ENCODE measurements around the gene KIAA2012.
"Not testable (repeated sequence)": the region's sequence is repeated elsewhere in the genome, so short reads cannot be mapped to it uniquely, and the experiment has no call there.

Gene KIAA2012

DNA sequence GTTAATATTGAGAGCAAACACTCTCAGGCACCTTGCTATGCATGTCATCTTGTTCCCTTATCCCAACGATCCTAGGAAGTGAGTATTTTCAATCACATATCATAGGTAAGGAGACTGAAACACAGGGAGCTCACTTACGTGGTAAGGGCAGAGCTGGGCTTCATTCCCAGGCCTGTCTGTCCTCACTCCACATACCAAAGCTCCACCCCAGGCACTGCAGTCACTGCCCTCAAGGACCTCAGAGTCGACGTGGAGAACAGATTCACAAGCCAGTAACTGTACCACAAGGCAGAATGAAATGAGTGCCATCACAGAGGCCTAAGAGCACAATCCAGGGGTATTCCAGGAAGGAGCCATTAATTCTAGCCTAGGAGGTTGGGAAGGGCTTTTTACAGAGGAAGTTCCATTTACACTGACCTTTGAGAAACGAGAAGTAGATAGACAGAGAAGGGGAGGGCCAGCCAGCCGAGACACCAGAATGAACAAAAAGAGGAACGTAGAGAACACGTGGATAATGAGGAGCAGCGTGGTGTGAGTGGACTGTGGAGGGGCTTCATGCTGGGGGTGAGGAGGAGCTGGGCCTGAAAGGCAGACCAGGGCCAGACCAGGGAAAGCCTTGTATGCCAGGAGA, 48.6 kb downstream of the KIAA2012 start:
- DNase-seq = no peak

DNA sequence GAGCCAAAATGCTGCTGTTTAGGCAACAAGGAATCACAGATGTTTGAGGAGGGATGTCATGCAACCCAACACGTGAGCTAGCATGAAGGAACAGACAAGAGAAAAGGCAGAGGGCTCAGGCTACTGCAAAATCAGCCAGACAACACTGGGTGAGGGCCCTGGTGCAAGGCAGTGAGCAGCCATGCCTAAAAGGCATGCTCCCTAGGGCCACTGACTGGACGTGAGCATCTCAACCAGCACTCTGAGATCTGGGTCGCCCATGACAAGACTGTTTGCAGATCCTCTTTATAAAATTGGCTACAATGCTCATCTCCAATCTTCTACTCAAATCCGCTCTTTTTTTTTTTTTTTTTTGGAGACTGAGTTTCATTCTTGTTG, 49.1 kb downstream of the KIAA2012 start:
- DNase-seq = no peak

DNA sequence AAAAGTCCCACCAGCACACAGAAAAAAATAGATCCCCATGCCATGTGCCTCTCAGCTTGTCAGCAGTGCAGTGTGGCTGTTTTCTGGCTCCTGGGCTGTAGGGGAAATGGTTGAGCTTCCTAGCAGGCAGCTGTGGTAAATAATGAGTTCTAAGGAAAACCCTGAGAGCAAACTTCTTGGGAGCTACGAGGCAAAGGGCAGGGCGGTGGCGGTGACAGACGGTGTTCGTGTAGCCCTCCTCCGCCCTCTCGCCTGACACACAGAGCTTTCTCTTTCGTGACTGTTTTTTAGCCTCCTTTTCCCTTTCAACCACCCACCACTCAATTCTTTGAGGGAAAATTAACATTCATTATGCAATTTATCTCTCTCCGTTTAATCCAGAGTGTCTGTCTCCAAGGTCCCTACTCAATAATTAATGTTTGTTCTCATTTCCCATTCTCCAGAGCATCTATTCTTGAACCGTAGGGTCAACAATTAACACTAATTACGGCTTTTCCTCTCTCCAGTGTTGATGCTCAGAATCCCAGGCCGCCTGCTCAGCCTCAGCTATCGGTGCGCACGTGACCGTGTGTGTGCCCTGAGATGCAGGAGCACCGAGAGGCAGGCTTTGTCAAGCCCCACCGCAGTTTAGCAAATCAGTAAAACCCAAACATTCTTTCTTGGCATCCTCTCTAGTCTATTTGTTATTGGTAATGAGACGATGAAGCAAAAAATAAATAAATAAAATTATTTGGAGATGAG, 50.1 kb downstream of the KIAA2012 start:
- no peak for DNase-seq

DNA sequence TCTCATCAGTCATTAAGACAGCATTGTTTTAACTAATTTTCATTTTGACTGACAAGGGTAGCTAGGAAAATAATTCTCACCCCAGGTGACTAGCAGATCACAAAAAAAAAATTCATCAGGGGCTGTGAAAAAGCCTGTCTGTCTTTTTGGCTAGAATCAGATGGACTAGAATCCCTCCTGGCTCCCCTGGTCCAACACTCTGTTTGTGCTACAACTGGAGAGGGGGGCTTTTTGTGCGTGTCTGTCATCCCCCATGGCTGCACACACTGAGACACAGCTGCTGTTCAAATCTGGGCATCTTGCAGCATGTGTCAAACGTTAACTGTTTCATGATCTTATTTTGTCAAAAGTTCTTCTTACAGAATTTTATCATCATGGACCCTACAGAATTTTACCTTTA, 51.2 kb downstream of the KIAA2012 start:
- no peak for DNase-seq

DNA sequence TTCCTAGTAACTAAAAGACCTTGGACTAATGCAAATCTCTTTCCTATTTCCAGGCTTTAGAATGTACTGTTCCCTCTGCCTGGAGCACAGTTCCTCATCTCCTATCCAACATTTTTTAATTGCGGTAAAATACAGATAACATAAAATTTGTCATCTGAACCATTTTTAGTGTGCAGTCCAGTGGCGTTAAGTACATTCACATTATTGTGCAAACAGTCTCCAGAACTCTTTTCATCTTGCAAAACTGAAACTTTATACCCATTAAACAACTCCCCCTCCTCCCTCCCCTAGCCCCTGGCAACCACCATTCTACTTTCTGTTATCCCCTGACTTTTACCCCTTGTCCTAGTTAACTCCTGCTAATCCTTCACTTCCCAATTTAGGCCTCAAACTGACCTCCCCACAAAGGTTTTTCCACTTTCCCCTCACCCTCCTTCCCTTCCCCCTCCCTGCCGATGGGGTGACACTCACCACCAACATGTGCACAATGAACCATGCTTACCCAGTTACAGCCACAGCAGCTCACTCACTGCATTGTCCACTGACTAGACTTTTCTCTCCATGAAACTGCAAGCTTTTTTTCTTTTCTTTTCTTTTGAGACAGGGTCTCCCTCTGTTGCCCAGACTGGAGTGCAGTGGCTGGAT, 54.8 kb downstream of the KIAA2012 start:
- no peak for DNase-seq

DNA sequence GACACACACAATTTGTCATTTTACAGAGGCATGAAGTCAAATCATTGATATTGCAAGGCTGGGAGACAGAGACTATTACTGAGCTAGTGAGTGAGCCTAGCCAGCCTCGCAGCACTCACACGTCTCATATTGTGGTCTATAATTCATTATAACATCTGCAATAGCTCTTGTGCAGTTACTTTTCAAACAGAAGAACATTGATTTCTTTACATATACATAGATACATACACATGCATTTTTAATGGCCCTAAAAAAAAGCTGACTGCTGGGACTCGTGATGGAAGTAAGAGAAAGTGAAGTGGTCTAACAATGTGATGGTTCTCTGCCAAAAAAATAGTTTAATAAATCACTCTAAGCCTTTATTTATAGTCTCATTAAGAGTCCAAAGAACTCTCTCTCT, 56.8 kb downstream of the KIAA2012 start:
- DNase-seq = no peak

DNA sequence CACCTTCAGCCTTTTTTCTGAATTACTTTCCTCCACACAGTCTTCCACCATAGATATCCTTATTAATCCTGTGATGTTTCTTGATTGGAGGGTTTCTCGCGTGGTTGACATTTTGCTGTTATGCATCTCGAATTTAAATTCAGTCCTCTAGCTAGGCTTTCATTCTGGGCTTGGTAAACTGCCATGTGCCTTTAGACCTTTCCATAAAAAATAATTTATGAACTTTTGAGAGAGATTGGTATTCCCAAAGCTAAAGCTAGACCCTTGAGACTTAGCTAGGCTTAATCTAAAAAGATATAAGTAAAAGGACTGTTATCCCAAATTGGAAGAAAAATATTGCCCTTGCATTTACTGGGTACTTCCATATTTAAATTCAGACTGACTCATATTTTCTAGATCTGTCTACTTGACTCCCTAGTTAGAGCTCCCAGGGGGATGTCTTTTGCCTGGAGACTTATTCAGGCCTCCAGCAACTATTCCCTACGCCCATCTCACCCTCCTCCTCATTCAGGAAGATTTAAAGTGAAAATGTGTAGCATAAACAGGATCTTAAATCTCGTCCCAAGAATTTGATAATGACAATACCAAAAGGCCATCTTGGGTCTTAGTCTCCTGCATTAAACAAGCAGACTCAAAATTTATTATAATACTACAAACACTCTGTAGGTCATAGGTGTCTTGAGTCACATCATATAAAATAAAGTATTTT, 60.3 kb downstream of the KIAA2012 start:
- no peak for DNase-seq

DNA sequence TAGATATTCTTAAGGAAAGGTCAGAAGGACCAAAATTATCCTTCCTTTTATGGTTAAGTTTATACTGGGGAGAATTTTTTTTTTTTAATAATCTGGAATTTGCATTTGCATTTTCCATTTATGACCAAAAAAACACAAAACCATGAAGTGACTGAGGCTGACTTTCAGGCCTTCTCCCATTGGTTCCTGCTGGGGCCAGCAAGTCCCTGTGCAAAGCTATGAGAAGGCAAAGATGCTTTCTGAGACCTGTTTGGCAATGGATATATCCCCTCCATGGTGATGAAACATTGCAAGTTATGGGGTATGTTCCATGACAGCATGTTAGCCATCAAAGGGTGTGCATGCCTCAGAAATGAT, 60.8 kb downstream of the KIAA2012 start:
- no peak for DNase-seq

DNA sequence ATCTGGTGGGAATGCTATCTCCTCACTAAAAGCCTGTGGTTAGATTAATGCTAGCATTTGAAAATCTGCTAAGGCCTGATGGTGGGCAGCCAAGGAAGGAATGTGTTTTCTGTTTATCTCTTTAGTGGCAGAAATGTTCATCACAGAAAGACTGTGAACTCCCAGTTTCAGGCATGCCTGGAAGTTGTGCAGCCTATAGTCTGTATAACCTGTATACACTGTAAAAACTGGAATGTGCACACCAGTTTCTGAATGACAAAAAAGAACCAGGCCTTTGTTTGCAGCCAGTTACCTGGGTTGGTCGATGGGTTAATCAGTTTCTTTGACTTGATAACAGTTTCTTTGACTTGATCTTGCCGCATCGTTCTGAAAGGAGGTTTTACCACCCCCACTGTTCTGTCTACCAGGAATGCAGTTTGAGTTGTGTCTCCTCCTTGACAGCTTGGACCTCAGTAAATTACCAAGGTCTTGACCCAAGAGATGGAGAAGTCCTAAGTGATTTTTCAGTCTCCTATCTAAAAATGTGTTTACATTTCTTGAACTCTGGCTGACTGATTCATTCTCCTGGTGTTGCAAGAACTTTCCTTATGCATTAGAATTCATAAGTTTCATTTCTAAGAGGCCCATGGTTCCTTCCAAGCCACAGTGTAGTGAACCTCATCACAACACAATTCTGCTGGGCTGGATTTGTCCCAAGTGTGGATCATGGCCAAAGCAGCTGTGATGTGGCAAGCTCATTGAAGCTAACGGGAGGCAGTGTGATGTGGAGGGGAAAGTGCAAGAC, 62.2 kb downstream of the KIAA2012 start:
- DNase-seq = no peak

DNA sequence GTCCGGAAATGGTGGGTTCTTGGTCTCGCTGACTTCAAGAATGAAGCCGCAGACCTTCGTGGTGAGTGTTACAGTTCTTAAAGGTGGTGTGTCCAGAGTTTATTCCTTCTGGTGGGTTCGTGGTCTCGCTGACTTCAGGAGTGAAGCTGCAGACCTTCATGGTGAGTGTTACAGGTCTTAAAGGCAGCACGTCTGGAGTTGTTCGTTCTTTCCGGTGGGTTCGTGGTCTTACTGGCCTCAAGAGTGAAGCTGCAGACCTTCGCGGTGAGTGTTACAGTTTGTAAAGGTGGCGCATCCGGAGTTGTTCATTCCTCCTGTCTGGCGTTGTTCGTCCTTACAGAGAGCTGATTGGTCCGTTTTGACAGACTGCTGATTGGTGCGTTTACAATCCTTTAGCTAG, 63.0 kb downstream of the KIAA2012 start:
- not testable (repeated sequence) for DNase-seq

DNA sequence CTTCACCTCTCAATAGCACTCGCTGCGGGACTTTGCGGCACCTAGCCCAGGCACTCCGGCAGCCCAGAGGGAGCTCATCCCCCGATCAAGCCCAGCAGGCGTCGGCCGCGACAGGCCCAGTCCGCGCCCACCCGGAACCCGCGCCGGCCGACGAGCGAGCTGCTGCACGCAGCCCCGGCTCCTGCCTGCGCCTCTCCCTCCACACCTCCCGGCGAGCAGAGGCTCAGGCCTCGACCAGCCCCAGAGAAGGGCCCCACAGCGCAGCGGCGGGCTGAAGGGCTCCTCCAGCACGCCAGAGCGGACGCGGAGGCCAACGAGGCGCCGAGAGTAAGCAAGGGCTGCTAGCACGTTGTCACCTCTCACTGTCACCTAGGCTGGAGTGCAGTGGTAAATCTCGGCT, 63.5 kb downstream of the KIAA2012 start:
- DNase-seq = no peak

DNA sequence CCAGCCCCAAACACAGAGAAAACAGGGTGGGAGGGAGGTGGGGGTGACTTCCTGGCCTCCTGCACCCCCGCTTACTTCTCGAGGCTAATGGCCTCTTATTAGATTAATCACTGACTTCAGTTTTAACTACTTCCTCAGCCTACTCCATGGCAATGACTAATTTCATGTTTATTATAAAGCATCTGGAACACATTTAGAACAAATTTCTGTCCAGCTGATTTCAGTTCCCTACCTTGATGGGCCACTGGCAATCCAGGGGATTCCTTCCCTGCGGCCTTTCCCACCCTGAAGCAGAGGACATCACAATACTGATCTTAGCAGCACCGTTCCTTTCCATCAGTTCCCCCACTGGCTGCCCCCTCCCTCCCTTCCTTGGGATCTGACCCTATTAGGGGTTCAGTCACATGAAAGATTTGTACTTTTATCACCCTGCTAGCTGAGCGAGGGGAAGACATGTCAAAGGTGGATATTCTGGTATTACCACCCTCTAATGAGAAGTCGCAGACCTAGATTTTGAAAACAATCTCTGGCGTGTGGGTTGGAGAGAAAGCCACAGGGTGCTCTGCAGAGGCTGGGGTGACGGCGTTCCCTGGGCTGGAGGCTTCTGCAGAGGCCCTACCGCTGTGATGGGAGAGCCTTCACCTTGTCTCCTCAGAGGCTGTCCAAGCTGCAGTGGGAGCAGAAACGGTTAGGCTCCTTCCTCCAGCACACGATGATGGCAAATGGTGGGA, 67.6 kb downstream of the KIAA2012 start:
- no peak for DNase-seq

DNA sequence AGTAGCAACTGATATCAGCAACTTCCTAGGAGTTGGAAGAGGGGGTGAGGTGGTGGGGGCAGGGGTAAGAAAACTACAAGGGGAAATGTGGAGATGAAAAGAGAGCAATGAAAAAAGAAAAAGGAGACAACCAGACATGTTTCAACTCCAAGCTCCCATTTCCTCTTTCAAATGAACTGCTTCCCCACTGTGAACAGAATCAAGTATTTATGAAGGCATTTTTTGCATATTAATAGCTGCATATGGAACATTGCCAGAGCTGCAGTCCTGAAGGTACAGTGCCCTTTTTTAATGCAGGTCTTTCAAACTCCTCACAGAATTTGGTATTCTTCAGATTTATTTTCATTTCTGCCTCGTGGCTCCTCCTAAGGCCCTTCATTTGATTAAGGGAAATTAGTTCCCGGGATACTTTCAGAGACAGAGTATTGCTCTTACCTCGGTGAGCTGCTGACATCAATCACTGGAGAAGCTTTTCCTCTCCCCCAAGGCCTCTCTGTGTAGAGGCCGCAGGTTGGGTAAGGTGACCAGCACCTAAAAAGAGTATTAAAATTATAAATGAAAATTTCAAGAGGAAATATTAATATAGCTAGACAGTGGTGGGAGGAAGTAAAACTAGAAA, 68.4 kb downstream of the KIAA2012 start:
- DNase-seq = no peak

DNA sequence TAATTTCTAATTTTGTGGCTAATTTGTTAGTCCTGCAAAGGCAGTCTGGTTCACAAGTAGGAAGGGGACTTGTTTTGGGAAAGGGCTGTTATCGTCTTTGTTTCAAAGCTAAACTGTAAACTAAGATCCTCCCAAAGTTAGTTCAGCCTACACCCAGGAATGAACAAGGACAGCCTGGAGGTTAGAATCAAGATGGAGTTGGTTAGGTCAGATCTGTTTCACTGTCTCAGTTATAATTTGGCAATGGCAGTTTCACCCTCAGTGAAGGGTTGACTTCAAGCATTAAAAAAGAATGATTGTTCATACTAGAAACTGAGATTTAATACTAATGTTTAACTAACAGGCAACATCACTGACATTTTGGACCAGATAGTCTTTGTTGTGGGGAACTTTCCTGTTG, 69.5 kb downstream of the KIAA2012 start:
- DNase-seq = no peak

DNA sequence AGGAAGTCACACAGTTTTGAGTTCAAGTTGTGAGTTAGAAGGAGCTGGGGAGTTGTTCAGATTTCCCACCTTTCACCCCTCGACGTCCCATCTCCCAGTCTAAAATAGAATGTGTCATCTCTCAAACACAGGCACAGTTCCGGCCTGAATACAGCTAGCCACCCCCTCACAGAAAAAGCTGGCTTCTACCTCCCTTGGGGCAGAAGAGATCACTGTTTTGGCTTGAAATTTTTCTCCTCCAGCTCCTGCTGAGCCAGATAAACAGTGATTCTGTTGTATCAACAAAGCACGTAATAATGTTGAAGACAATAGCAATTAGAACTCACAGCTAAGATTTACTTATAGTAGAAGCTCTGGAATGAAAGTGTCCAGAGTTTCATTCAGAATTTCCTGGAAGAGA, 74.7 kb downstream of the KIAA2012 start:
- no peak for DNase-seq

DNA sequence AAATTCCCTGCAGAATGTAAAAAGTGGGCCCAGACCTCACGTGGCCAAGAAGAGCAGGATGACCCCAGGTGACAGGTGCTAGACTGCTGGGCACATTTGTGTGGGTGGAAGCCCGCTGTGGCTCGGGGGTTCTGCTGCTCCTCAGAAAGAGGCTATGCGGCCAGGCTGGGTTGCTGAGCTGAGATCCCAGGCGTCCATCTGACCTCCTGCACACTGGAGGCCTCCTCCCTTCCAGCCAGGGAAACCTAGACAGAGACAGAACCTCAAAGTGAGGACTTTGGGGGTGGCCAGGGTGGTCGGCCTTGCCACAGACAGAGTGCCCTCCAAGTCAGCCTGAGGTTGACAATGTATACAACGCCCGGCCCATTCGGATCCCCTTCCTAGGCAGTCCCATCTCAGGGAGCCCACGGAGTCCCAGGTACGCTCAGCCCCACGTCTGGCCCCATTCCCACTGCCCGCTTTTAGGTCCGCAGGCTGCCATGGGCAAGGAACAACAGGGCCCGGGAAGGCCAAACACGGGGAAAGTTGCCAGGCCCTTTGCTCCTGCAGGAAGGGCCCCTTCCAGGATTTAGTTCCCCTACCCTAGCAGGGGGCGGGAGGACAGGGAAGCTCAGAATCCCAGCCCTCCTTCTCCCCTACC, 75.6 kb downstream of the KIAA2012 start:
- no peak for DNase-seq

DNA sequence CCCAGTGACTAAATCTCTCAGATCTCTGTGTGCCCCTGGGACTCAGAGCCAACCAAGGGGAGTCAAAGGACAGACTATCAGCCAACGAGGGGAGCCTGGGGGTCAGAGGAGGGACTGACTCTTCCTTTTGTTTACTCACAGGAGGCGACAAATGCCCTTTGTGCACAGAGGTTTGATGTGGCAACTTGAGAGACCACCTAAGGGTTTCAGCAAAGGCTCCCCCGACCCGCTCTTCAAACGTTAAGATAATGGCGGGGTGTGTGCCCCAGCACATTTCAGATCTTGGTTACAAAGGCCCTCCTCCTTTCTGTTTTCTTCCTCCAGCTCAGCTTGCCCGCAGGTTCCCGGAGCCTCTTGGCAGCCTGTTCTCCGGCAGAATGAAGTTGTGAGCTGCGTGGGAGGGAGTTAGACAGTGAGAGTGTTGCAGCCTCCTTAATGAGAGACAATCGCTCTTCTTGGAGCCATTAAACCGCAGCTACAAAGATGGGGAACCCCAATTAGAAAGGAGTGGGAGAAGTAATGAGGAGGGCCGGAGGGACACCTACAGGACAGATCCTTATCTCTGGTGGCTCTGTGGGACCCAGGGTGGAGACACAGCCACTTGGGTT, 76.2 kb downstream of the KIAA2012 start:
- no peak for DNase-seq

DNA sequence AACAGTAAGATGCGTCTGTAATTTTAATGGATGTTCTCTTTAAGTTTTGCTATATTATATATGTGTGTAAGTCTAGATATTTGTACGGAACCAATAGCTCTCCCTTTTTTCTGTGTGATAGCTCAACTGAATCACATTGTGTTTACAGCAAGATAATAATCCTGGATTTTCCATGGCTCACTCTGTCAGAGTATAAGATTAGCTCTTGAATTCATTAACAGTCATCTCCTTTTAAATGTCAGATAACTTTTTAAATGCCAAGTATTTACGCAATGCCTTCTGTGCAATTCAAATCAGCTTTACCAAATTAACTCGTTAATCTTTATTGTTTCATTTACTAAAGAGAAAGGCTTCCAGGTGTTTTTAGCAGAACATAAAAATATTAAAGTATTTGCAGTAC, 76.9 kb downstream of the KIAA2012 start:
- DNase-seq = no peak

DNA sequence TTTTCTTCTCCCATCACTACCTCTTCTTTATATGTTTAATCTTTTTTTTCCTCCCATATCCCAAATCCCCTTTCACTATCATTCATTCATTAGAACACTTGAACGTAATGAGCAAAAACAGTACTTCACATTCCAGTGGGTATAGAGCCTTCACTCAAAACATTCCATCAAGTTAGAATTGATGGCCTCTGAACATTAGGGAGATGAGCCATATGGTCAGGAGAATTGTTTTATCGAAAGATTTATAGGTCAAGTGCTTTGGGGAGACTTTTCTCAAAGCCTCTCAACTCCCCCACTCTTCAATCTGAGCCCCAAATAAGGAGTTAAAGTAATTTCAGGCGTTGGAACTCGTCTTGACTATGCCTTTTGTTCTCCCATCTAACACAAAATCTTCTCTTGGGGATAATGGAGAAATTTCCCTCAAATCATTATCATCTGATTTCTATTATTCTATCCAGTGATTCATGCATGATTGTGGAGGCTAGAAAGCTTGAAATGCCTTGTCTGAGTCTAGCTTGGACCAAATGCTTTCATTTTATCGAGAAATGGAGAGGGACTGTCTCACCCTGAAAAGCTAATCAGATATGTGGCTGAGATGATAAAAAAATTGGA, 79.2 kb downstream of the KIAA2012 start:
- no peak for DNase-seq

DNA sequence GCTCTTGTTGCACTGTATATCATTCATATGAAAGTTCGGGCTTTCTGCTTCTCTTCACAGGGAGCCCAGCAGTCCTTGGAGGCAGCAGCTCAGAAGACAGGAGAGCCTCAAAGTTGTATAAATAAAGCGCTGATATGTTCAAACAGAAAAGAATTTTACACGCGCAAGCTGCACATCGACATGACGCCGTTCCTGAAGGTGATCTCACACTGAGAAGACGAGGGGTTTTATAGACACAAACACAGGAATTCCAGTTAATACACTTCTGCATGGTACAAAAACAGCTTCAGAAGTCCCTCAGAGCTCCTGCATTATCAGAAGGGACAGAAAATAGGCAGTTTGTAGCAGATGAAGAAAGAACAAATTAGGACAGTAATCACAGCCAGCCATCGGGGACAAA, 81.6 kb downstream of the KIAA2012 start:
- no peak for DNase-seq

Data from activated naive CD4-positive, alpha-beta T cell (primary cell).